ENCODE data around the gene CX3CL1.

GRCh38 chr16:57371494-57372371 is 557 bp upstream of the CX3CL1 start:
- no peak for TF ChIP-seq POLR2A (IDR thresholded peaks at IDR 0.05; ENCODE audit: low read depth, low read length)
- TF ChIP-seq, protein P1, sequence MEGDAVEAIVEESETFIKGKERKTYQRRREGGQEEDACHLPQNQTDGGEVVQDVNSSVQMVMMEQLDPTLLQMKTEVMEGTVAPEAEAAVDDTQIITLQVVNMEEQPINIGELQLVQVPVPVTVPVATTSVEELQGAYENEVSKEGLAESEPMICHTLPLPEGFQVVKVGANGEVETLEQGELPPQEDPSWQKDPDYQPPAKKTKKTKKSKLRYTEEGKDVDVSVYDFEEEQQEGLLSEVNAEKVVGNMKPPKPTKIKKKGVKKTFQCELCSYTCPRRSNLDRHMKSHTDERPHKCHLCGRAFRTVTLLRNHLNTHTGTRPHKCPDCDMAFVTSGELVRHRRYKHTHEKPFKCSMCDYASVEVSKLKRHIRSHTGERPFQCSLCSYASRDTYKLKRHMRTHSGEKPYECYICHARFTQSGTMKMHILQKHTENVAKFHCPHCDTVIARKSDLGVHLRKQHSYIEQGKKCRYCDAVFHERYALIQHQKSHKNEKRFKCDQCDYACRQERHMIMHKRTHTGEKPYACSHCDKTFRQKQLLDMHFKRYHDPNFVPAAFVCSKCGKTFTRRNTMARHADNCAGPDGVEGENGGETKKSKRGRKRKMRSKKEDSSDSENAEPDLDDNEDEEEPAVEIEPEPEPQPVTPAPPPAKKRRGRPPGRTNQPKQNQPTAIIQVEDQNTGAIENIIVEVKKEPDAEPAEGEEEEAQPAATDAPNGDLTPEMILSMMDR (IDR thresholded peaks at IDR 0.05; ENCODE audit: extremely low read depth in 1 of 2, insufficient read depth in 1 of 2, low read depth in 1 of 2, low read length in 2 of 2), result no peak
- no peak for TF ChIP-seq EZH2 (IDR thresholded peaks at IDR 0.05; ENCODE audit: borderline replicate concordance, low read depth, low read length, severe bottlenecking)
- TF ChIP-seq MAX (IDR thresholded peaks at IDR 0.05; ENCODE audit: insufficient read depth, insufficient read length), result no peak

All from endothelial cell of umbilical vein (primary cell).